ENCODE data around the gene TTC3.

GRCh38 chr21:37073417-37074196 is 553 bp downstream of the TTC3 start:
- peak; percentile 21; the same call in 1 of the 2 replicates for TF ChIP-seq MAX (IDR thresholded peaks at IDR 0.05)
- no peak for TF ChIP-seq POLR2A (IDR thresholded peaks at IDR 0.05; ENCODE audit: borderline replicate concordance, extremely low read depth, insufficient read depth, insufficient read length)
- TF ChIP-seq SP1 (IDR thresholded peaks at IDR 0.05; ENCODE audit: low read depth) = no peak
- no peak for TF ChIP-seq EZH2 (IDR thresholded peaks at IDR 0.05)
- 0 out of 6 replicates have a peak, but pooled peaks of 1 of the 3 experiments have one; percentile 8 for TF ChIP-seq CTCF (IDR thresholded peaks at IDR 0.05 in 2 of 3, conservative IDR thresholded peaks at IDR 0.05 in 1 of 3; ENCODE audit: borderline replicate concordance in 1 of 3, insufficient read depth in 1 of 3, low read depth in 2 of 3, low read length in 2 of 3)
- no peak for TF ChIP-seq ATF3 (IDR thresholded peaks at IDR 0.05)
- no peak for TF ChIP-seq REST (IDR thresholded peaks at IDR 0.05; ENCODE audit: low read depth)
- TF ChIP-seq, protein P1, sequence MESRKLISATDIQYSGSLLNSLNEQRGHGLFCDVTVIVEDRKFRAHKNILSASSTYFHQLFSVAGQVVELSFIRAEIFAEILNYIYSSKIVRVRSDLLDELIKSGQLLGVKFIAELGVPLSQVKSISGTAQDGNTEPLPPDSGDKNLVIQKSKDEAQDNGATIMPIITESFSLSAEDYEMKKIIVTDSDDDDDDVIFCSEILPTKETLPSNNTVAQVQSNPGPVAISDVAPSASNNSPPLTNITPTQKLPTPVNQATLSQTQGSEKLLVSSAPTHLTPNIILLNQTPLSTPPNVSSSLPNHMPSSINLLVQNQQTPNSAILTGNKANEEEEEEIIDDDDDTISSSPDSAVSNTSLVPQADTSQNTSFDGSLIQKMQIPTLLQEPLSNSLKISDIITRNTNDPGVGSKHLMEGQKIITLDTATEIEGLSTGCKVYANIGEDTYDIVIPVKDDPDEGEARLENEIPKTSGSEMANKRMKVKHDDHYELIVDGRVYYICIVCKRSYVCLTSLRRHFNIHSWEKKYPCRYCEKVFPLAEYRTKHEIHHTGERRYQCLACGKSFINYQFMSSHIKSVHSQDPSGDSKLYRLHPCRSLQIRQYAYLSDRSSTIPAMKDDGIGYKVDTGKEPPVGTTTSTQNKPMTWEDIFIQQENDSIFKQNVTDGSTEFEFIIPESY (IDR thresholded peaks at IDR 0.05; ENCODE audit: extremely low read depth, insufficient replicate concordance, low read length) = no peak

All from HCT116 (cell line).